K562 (cell line): ENCODE results near the gene SAP25. TPM values are rescaled to one million over a fixed set of nuclear protein-coding genes. Genes with fewer than 3 reads are reported as not detected.
A peak's percentile ranks its signal among the peaks of the same experiment; 100 is the strongest.

Experiments used
- ATAC-seq: fragments of 200-7000 bp; cut with Tn5 transposase; 3 replicates; pipeline ENCODE4 v1.9.1; 2020; ENCODE audit warnings: moderate library complexity
- BruUV-seq: library from RNA; stranded (reverse); fragments of 400-500 nt; replicated peaks from 2 replicates; lab custom pipeline; 2021; lab: Mats Ljungman, UMichigan
- CTCF ChIA-PET: fragments of 300-600 bp; formaldehyde crosslinking; extraction: SDS; loops from one replicate; lab custom pipeline; 2021; ENCODE audit warnings: low intra/inter-chr PET ratio; lab: Yijun Ruan, JAX
- POLR2A ChIA-PET: fragments of 300-600, 350-650 bp; sonication (Branson Sonifier 250); formaldehyde crosslinking; extraction: SDS; loops from one replicate; lab custom pipeline; 2021; ENCODE audit warnings: antibody characterized with exemption, inconsistent platforms; lab: Yijun Ruan, JAX
- DNase-seq, 4 experiments: peaks; one replicate each; pipeline versions ENCODE4 v3.0.0 to v3.0.0-alpha.2; 2011 to 2018; ENCODE audit warnings: low spot score in 3 of 4, mixed read lengths in 3 of 4; ENCODE audit errors: extremely low read depth in 1 of 4
- FAIRE-seq: peaks from 2 replicates; lab custom pipeline; 2011; peaks lifted over from hg19 to GRCh38; lab: Jason Lieb, UNC
- H2AFZ ChIP-seq: 2 replicates; pipeline ENCODE4 v1.6.0; 2011; ENCODE audit warnings: low read depth, low read length, control low read depth, inconsistent platforms
- H3K27ac ChIP-seq: fragments of 200-600 bp; 3 replicates; pipeline ENCODE4 v1.8.0; 2011; ENCODE audit warnings: low read depth, mild to moderate bottlenecking, control low read depth, inconsistent platforms, low read length, moderate library complexity, mixed read lengths; ENCODE audit errors: extremely low read depth
- H3K27me3 ChIP-seq, 2 experiments: fragments of 300-600 bp in 1 of 2; 2 replicates in 1 of 2; 3 replicates in 1 of 2; pipeline versions ENCODE4 v1.6.0 to v1.8.0; 2011; ENCODE audit warnings: inconsistent platforms in 2 of 2, low read length in 2 of 2, mild to moderate bottlenecking in 1 of 2, mixed read lengths in 1 of 2, moderate library complexity in 1 of 2; ENCODE audit not compliant: control insufficient read depth in 2 of 2, insufficient read depth in 2 of 2
- H3K36me3 ChIP-seq: fragments of 300-600 bp; 3 replicates; pipeline ENCODE4 v1.8.0; 2011; ENCODE audit warnings: mild to moderate bottlenecking, low read length, inconsistent platforms; ENCODE audit not compliant: control insufficient read depth, insufficient read depth
- H3K4me1 ChIP-seq, 2 experiments: fragments of 200-600 bp in 1 of 2; replicated peaks in 1 of 2; 2 replicates in 1 of 2; 3 replicates in 1 of 2; pipeline versions ENCODE4 v1.5.1 to v1.8.0; 2011; ENCODE audit warnings: inconsistent platforms in 2 of 2, low read length in 2 of 2, mild to moderate bottlenecking in 1 of 2, mixed read lengths in 1 of 2, moderate library complexity in 1 of 2; ENCODE audit not compliant: control insufficient read depth in 2 of 2, insufficient read depth in 2 of 2
- H3K4me2 ChIP-seq: 2 replicates; pipeline ENCODE4 v1.6.1; 2011; ENCODE audit warnings: low read length, control low read depth, inconsistent platforms, mixed read lengths; ENCODE audit not compliant: insufficient read depth
- H3K4me3 ChIP-seq: fragments of 200-600 bp; sonication (generic), shearing (Covaris generic); 2 replicates; pipeline ENCODE4 v1.5.1; 2016; ENCODE audit warnings: control low read depth, inconsistent platforms
- H3K79me2 ChIP-seq: fragments of 200-600 bp; 3 replicates; pipeline ENCODE4 v1.8.0; 2011; ENCODE audit warnings: low read length, inconsistent platforms; ENCODE audit not compliant: control insufficient read depth, insufficient read depth
- H3K9ac ChIP-seq, 2 experiments: 2 replicates each; pipeline versions ENCODE4 v1.6.0 to v1.6.1; 2011; ENCODE audit warnings: low read depth in 2 of 2, low read length in 2 of 2, control low read depth in 1 of 2, inconsistent platforms in 1 of 2, mild to moderate bottlenecking in 1 of 2, mixed read lengths in 1 of 2; ENCODE audit not compliant: insufficient read depth in 1 of 2
- H3K9me1 ChIP-seq: one replicate; pipeline ENCODE4 v1.6.0; 2011; ENCODE audit warnings: inconsistent platforms, mild to moderate bottlenecking, low read length, moderate library complexity; ENCODE audit not compliant: control insufficient read depth, insufficient read depth
- H3K9me3 ChIP-seq: replicated peaks from 2 replicates; pipeline ENCODE4 v1.5.1; 2011; ENCODE audit warnings: low read depth, low read length, inconsistent platforms; ENCODE audit not compliant: control insufficient read depth, insufficient read depth
- H4K20me1 ChIP-seq: replicated peaks from 2 replicates; pipeline ENCODE4 v1.6.1; 2011; ENCODE audit warnings: low read length, inconsistent platforms, mixed read lengths; ENCODE audit not compliant: control insufficient read depth, insufficient read depth
- HMGXB4 ChIP-seq: sonication (generic); formaldehyde crosslinking; IDR thresholded peaks from 2 replicates; pipeline ENCODE4 v1.8.1; 2023; ENCODE audit warnings: mild to moderate bottlenecking, missing genetic modification reagents
- ZKSCAN1 ChIP-seq: fragments of 150-350 bp; IDR thresholded peaks from 2 replicates; pipeline ENCODE4 v1.6.1; 2016; ENCODE audit warnings: low read depth, low read length
- ZNF384 ChIP-seq: IDR thresholded peaks from 2 replicates; pipeline ENCODE4 v1.6.1; 2012; ENCODE audit warnings: low read depth, low read length, improper control_type of control experiment
- WGBS: fragments of 100-300 bp; shearing (Covaris generic); methylation state at CpG from one replicate; pipeline ENCODE4 v1.1.6; 2016; ENCODE audit warnings: low coverage, mixed read lengths; ENCODE audit not compliant: insufficient coverage; ENCODE audit errors: missing lambda C conversion rate; 5-methylcytosine and 5-hydroxymethylcytosine counted together
- in situ Hi-C: fragments of 300-500 bp; cut with MboI; formaldehyde crosslinking; loops from 4 replicates; pipeline ENCODE4 v1.15.0; 2018; ENCODE audit warnings: inconsistent platforms, mixed read lengths
- intact Hi-C: fragments of 100-400 bp; cut with micrococcal nuclease; formaldehyde crosslinking; loops from 2 replicates; pipeline ENCODE4 v1.14.2; 2022
- polyA plus RNA-seq, 8 experiments: library from polyadenylated mRNA; depleted of rRNA in 4 of 8; stranded (reverse) in 5 of 8; unstranded in 3 of 8; fragments of >200 nt; fragmentation: Nextera tagmentation in 2 of 8; fragmentation: Illumina TruSeq in 1 of 8; extraction: Ambion mirVana in 2 of 8; extraction: Trizol in 1 of 8; gene quantifications; 2 replicates each; pipeline versions ENCODE4 v1.2.1 to v1.2.3, GENCODE V29; 2011 to 2014; ENCODE audit warnings: inconsistent platforms in 1 of 8, missing spikeins in 1 of 8
- total RNA-seq, 7 experiments: library from RNA; depleted of rRNA in 6 of 7; stranded (reverse); fragments of >200 nt in 6 of 7; fragmentation: Illumina TruSeq in 2 of 7; extraction: Trizol in 2 of 7; gene quantifications; 2 replicates each; pipeline versions ENCODE4 v1.2.1 to v1.2.3, GENCODE V29; 2011 to 2021; ENCODE audit warnings: low replicate concordance in 1 of 7

SAP25 gene
- total and polyA plus RNA-seq, 9 of the 15 experiments (the other 6 are each of a cell fraction or from before 2014, with no cell fraction given) = 0.13 to 5.3 (median 0.78) TPM; not detected in 1

GRCh38 chr7:100607111-100607510 is 33.4 kb upstream of the SAP25 start:
- Histone ChIP-seq H3K79me2 (peaks cover 5% of the 10 kb centered on the region; the same call in 1 of the 3 replicates), H3K27me3 (no peaks in the 10 kb centered on the region), H2AFZ (no peak overlapping the region), H4K20me1 (no peaks in the 10 kb centered on the region), H3K4me3 (no peak overlapping the region), H3K9ac (peak overlapping the region in 1 of 2 experiments; percentile 63; a peak in 1 of 4 replicates), H3K9me1 (peaks cover 4% of the 10 kb centered on the region), H3K27ac (no peak overlapping the region), H3K4me1 (peaks cover 32 to 51% of the 10 kb centered on the region in 2 experiments), H3K9me3 (no peaks in the 10 kb centered on the region), H3K4me2 (no peak overlapping the region), H3K36me3 (no peaks in the 10 kb centered on the region)
- WGBS = 77% methylated on average over 7 of the region's 8 CpGs
- FAIRE-seq = no peak
- intact Hi-C loops = no loop called here
- ChIA-PET POLR2A (interaction anchor here (0.6 to 0.8 kb wide), 3 partner anchors 22 to 135 kb away, joined by 3 to 4 read pairs (median 3); no protein-coding TSS in a partner anchor), CTCF (interaction anchor here (1.0 kb wide), 1 partner anchor 84 kb away, joined by 3 read pairs; no protein-coding TSS in a partner anchor)
- ATAC-seq = no peak
- no peak for DNase-seq
- in situ Hi-C loops = no loop called here
- BruUV-seq = no TSS peak
- TF ChIP-seq ZKSCAN1 (peak; percentile 70; the same call in 1 of the 2 replicates), HMGXB4 (CRISPR knock-in tag) (no peak), ZNF384 (0 out of 2 replicates have a peak, but pooled peaks have one; percentile 9)
